ENCODE results near the gene PREB.

PREB gene

DNA sequence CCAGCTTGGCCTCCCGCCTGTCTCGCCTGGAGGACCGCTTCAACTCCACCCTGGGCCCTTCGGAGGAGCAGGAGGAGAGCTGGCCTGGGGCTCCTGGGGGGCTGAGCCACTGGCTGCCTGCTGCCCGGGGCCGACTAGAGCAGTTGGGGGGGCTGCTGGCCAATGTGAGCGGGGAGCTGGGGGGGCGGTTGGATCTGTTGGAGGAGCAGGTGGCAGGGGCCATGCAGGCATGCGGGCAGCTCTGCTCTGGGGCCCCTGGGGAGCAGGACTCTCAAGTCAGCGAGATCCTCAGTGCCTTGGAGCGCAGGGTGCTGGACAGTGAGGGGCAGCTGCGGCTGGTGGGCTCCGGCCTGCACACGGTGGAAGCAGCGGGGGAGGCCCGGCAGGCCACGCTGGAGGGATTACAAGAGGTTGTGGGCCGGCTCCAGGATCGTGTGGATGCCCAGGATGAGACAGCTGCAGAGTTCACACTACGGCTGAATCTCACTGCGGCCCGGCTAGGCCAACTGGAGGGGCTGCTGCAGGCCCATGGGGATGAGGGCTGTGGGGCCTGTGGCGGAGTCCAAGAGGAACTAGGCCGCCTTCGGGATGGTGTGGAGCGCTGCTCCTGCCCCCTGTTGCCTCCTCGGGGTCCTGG, 51.5 kb downstream of the PREB start:
- DNase-seq: no peak

DNA sequence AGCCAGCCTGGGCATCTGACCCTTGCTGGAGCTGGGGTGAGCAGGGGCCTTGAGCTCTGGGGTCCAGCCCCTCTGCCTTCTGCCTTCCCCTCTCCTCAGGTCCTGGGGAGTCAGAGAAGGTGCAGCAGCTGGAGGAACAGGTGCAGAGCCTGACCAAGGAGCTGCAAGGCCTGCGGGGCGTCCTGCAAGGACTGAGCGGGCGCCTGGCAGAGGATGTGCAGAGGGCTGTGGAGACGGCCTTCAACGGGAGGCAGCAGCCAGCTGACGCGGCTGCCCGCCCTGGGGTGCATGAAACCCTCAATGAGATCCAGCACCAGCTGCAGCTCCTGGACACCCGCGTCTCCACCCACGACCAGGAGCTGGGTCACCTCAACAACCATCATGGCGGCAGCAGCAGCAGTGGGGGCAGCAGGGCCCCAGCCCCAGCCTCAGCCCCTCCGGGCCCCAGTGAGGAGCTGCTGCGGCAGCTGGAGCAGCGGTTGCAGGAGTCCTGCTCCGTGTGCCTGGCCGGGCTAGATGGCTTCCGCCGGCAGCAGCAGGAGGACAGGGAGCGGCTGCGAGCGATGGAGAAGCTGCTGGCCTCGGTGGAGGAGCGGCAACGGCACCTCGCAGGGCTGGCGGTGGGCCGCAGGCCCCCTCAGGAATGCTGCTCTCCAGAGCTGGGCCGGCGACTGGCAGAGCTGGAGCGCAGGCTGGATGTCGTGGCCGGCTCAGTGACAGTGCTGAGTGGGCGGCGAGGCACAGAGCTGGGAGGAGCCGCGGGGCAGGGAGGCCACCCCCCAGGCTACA, 52.3 kb downstream of the PREB start:
- DNase-seq: no peak
